HCEC 1CT (cell line): ENCODE results near the gene CSF3.

Source experiments
- DNase-seq: peaks from one replicate; pipeline ENCODE4 v3.0.0-alpha.2; 2017

CSF3 gene

DNA sequence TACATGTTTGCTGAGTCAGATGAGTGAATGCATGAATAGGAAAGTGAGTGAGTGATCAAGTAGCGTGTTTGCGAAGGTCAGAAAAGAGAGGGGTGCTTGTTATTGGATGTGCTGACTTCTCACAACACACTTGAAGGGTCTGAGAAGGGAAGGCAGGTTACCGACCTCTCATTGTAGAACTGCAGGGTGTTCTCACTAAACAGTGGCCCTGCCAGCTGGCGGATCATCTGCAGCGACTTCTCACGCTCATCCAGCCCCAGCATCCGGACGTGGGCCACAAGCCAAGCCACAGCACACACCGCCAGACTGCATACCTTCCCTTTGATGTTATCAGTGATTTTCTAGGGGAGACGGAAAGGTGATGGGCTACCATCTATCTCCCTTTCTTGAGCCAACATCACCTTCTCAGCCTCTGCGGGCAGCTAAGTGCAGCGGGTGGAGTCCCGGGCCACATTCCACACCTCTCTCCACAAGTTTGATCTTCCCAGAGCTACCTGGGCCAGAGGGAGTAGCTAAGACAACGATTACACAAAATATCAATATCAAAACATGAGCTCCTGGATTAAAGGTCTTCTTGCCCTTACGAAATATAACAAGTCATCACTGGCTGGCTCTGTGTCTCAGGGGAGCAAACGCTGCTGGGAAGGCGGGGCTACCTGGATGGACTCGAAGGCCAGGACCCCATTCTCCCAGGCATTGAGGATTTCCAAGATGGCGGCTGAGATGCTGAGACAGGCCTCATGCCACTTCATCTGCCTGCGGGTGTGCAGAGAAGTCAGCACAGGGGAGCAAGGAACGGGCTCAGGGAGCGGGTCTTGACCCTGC lies 11.0 kb downstream of the CSF3 start:
- no peak for DNase-seq

GRCh38 chr17:40026816-40027613 lies 11.8 kb downstream of the CSF3 start:
- DNase-seq, result peak; percentile 68

DNA sequence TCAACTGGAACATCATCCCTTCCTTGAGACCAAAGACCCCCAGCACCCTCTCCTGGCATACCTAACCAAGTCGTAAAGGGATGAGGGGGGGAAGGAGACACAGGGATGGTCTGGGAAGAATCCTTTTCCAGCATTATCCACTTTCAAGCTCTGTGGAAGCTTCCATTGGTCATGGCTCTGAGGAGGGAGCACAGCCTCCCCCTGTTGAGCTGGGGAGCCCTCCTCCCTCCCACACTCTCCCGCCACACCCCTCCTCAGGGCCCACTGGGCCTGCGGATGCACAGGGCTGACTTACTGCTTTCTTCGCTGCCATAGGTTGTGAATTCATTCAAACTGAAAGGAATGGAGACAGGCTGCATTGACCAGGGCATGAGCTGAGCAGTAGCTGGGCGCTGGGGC lies 12.4 kb downstream of the CSF3 start:
- no peak for DNase-seq

DNA sequence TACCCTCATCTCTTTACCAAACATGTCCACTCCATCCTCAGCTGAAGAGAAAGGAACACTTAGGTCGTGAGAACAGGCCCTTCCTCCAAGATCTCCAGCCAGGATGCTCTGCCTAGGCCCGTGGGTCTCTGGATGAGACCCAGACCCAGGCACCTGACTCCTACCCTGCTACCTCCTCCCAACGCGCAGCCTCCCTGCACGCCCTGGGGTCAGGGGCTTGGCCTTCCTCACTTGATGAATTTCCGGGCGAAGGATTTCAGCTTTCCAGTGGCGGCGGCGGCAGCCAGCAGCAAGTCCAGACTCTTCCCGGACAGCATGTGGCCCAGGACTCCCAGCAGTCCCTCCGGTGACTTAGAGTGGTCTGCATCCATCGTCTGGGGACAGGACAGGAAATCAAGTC lies 13.4 kb downstream of the CSF3 start:
- DNase-seq, result no peak

- DNase-seq, result no peak
Observed at GRCh38 chr17:40031706-40032105, 16.5 kb downstream of the CSF3 start.

DNA sequence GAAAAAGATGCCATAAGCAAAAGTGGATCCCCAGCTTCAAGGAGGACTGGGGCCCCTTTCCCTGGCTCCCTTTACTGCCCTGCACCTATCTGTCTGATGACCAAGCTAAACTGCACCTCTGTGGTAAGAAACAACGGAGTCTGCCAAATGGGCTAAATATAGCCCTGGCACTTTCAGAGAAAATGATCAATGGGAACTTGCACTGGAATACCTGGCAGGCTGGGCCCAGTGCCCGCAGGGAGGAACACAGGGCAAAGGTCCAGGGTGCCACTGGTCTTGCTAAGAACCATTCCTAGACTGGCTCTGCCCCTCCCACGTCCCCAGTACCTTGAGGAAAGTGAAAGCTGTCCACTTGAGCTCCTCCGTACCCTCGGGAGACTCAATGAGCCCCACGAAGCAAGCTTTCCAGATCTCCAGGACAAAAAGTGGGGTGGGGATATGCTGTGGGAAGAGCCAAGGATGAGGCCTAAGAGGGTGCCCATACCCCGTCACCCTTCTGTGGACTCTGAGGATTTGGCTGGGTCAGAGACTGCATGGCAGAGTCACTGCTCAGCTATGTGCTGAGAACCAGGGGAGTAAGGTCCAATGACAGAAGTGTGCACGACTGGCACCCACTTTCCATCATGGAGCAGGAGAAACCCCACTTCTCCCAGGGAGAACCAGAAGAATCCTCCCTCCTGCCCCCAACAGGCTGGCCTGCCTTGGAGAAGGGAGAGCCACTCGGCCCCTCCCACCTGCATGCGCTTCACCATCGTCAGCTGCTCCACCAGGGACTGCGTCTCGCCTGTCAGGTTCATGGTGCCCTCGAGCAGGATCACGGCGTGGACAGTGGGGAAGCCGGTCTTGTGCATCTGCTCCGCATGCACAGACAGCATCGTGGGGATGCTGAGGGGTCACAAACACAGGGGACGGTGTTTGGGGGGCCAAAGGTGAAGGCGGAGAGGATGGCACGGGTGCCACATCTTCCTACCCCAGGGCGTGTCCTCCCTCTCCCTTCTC lies 17.4 kb downstream of the CSF3 start:
- no peak for DNase-seq

GRCh38 chr17:40033339-40033738 lies 18.1 kb downstream of the CSF3 start:
- DNase-seq, result no peak

DNA sequence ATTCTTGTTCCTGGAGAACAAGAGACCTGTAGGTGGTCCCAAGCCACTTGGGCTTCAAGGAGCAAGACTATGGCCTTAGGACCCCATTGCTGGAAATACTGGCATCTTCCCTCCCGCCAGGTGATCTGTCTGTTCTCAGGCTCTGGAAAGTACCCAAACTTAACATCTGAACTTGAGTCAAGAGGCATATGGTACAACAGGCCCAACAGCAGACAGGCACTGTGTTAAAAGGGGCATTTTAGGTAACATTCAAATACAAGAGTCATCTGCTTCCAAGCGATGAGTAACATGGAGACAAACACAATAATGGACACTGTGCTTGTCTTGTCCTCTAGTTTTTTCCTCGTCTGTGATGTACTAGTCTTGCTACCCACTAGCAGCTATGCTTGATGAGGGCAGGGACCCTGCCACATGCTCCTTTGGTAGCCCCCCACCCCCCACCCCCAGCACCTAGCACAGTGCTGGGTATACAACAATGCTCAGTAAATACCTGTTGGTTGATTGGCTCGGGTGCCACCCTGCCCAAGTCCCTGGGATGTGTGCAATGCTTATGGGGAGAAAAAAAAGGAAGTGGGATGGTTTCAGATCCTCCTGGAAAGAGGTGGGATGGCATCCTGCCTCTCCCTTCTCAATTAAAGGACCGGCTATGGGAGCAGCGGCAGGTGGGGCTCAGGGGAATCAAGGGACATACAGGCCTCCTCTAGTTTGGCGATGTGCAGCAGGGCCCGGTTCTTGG lies 19.4 kb downstream of the CSF3 start:
- no peak for DNase-seq

DNA sequence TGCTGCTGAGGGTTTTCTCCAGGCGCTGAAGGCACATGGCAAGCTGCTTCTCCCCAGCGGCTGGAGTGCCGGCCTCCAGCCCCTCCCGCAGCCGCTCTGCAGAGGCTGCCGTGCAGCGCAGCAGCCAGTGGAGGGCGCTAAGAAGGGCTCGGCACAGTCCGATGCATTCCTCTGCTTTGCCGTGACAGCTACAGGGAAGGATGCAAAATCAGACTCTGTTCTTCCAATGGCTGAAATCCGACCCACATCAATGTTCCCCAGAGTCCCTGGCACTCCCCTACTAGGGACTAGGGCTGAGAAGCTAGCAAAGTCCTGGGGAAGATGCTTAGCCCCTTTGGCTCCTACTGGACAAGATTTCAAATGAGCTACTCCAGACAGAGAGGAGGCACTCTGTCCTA lies 19.9 kb downstream of the CSF3 start:
- DNase-seq, result peak; percentile 27

DNA sequence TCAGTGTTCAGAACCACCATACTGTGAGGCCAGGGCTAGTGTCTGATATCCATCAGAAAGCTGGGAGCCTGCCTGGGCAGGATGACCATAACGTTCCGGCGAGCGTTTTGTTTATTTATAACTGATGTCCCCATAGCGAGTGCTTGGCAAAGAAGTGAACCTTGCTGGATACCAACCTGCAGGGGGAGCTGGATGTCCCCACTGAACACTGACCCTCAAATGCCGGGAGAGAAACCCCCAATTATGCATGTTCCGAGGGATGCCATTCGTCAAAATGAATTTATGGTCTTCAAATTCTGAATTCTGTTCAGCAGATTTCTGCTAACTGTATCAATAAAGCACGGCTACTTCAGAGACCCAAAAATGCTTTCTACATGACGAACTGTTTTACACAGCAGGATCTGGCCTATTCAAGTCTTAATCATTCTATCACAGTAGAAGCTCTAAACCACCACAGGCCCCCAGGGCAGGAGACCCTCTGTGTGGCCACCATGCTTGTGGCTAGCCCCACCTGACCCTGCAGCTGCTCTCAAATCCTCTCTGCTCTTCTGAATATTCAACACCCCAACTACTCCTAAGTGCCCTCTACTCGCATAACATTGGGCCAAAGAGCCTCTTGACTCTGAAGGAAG lies 23.8 kb downstream of the CSF3 start:
- peak; percentile 79 for DNase-seq

DNA sequence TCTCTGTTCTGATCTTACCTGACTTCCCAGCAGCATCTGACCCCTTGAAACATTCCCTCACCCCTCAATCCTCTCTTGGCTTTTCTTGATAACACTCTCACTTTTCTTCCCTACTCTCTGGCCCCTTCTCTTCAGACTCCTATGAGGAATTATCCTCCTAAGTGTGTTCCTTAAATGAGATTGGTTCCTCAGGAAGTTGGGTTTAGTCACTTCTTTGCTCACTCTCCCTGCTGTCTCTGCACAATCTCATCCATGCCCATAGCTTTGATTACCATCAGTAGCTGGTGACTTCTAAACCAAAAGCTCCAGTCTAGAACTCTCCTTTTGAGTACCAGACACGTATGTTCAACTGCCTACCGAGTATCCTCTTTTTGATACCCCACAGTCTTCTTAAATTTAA lies 26.0 kb downstream of the CSF3 start:
- DNase-seq, result no peak

GRCh38 chr17:40056379-40057015 lies 41.3 kb downstream of the CSF3 start:
- no peak for DNase-seq

DNA sequence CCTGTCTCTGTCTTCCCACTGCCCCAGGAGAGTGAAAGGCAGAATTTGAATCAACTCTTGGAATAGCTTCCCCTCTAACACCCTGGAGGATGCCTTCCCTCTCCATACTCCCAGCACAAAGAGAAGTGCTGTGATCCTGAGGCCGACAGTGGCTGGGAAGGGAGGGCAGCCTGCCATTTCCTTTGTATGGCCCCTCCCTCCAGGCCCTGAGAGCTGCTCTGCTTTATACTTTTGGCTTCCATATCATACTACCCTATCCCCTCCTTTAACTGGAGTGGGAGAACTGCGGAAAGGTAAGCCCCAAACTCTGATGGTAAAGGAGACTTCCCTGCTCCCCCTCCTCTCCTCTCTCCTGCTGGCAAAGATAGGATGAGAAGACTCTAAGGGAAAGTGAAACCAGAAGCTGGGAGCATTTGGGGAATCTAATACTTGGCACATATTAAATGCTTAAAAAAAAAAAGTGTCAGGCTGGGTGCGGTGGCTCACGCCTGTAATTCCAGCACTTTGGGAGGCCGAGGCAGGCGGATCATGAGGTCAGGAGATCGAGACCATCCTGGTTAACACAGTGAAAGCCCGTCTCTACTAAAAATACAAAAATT lies 43.0 kb downstream of the CSF3 start:
- DNase-seq, result peak; percentile 33

DNA sequence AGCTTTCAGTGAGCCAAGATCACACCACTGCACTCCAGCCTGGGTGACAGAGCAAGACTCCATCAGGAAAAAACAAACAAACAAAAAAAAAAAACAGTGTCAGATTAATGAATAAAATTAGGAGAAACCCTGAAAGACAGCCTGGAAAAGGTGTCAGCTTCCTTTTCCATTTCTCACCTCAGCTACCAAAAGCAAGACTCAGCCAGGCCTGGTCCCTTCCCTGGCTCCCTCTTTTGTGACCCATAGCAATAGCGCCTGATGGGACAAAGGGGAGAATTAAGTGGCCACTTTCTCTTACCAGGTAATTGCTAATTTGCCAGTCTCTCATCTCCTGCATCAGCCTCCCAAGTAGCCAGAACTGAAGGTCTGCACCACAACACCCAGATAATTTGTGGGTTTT lies 43.6 kb downstream of the CSF3 start:
- DNase-seq, result no peak

GRCh38 chr17:40059729-40060475 lies 44.7 kb downstream of the CSF3 start:
- DNase-seq, result no peak

DNA sequence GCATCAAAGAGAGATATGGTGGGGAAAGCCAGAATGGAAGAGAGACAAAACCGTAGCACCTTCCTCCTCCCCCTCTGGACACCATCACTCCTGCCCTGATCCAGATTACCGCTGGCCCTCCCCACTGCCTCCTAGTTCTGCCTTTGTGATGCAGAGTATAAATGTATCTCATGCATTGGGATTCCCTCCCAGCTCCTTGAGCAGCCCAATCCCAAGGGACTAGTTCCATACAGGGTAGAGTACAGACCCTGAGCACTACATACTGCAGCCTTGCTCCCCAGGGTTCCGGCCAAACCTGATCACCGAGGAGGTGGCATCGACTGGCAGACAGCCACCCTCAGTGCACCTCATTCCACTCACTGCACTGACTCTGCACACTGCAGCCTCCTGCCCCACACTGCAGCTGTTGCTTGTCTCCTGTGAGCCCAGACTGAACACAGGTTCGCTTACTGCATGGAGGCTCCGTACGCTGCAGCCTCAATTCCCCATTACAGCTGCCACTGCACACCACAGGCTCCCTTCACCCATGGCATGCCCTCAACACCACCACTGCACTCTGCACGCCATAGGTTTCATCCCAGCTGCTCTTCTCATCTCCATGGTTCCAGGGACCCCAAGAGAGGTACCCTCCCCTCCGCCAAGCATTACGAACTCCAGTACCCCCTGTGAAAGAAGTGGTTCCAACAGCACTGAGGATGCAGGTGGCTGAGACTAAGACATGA lies 45.8 kb downstream of the CSF3 start:
- DNase-seq, result no peak

- DNase-seq, result no peak
Observed at GRCh38 chr17:40061609-40062038, 46.4 kb downstream of the CSF3 start.

- peak; percentile 45 for DNase-seq
Observed at GRCh38 chr17:40062329-40063186, 47.3 kb downstream of the CSF3 start, which contains the start of gene THRA. THRA (plus strand) TSS chr17:40062965; CDS start chr17:40074489, 11,524 bp downstream.
